Mesendoderm (in vitro differentiated cells): ENCODE data around the gene ARL5B.
A peak's percentile ranks its signal among the peaks of the same experiment; 100 is the strongest.
"Not testable (repeated sequence)": the region's sequence is repeated elsewhere in the genome, so short reads cannot be mapped to it uniquely, and the experiment has no call there.

Experiments used
- DNase-seq: peaks from one replicate; pipeline ENCODE4 v3.0.0; 2013
- H2AK5ac ChIP-seq: 2 replicates; pipeline ENCODE4 v1.6.1; 2013; ENCODE audit warnings: low read length, inconsistent platforms
- H2BK120ac ChIP-seq: 2 replicates; pipeline ENCODE4 v1.6.1; 2013; ENCODE audit warnings: low read depth, mild to moderate bottlenecking, low read length, moderate library complexity, mixed read lengths
- H2BK15ac ChIP-seq: replicated peaks from 2 replicates; pipeline ENCODE4 v1.6.1; 2013; ENCODE audit warnings: low read depth, mild to moderate bottlenecking, moderate library complexity
- H2BK5ac ChIP-seq: 2 replicates; pipeline ENCODE4 v1.6.1; 2013; ENCODE audit warnings: low read length, inconsistent platforms
- H3K18ac ChIP-seq: 2 replicates; pipeline ENCODE4 v1.6.1; 2013; ENCODE audit warnings: mild to moderate bottlenecking, low read length, mixed read lengths
- H3K23ac ChIP-seq: one replicate; pipeline ENCODE4 v1.6.1; 2013; ENCODE audit warnings: low read length
- H3K27ac ChIP-seq: 2 replicates; pipeline ENCODE4 v1.5.1; 2013; ENCODE audit warnings: low read depth, mild to moderate bottlenecking, inconsistent platforms, low read length, moderate library complexity
- H3K27me3 ChIP-seq: 2 replicates; pipeline ENCODE4 v1.6.1; 2013; ENCODE audit warnings: low read length, control low read depth, mild to moderate bottlenecking, inconsistent platforms; ENCODE audit not compliant: insufficient read depth, poor library complexity
- H3K36me3 ChIP-seq: 2 replicates; pipeline ENCODE4 v1.6.1; 2013; ENCODE audit warnings: low read length, inconsistent platforms; ENCODE audit not compliant: control insufficient read depth, insufficient read depth
- H3K4ac ChIP-seq: one replicate; pipeline ENCODE4 v1.6.1; 2013; ENCODE audit warnings: low read depth, mild to moderate bottlenecking, low read length, moderate library complexity
- H3K4me1 ChIP-seq: 2 replicates; pipeline ENCODE4 v1.6.1; 2013; ENCODE audit warnings: low read depth, low read length, inconsistent platforms; ENCODE audit not compliant: control insufficient read depth
- H3K4me2 ChIP-seq: 2 replicates; pipeline ENCODE4 v1.6.1; 2013; ENCODE audit warnings: low read length
- H3K4me3 ChIP-seq: 2 replicates; pipeline ENCODE4 v1.5.1; 2013; ENCODE audit warnings: mild to moderate bottlenecking, low read length
- H3K56ac ChIP-seq: one replicate; pipeline ENCODE4 v1.6.1; 2013; ENCODE audit warnings: low read length
- H3K79me1 ChIP-seq: 2 replicates; pipeline ENCODE4 v1.6.1; 2013; ENCODE audit warnings: low read length, inconsistent platforms
- H3K79me2 ChIP-seq: 2 replicates; pipeline ENCODE4 v1.6.1; 2013; ENCODE audit warnings: mild to moderate bottlenecking, low read length; ENCODE audit not compliant: control insufficient read depth, insufficient read depth
- H3K9ac ChIP-seq: 2 replicates; pipeline ENCODE4 v1.6.1; 2013; ENCODE audit warnings: low read length, inconsistent platforms
- H4K5ac ChIP-seq: one replicate; pipeline ENCODE4 v1.6.1; 2013; ENCODE audit warnings: low read length
- H4K8ac ChIP-seq: one replicate; pipeline ENCODE4 v1.6.1; 2013; ENCODE audit warnings: low read depth, mild to moderate bottlenecking, control low read depth, low read length, moderate library complexity
- WGBS: extraction: QIAGEN DNeasy Blood & Tissue Kit; methylation state at CpG from one replicate; pipeline ENCODE4 v1.1.7; 2013; ENCODE audit warnings: low lambda C conversion rate, missing lambda C conversion rate; ENCODE audit not compliant: insufficient coverage; ENCODE audit errors: extremely low coverage; 5-methylcytosine and 5-hydroxymethylcytosine counted together

The ARL5B gene

GRCh38 chr10:18619016-18619415 lies 40.2 kb upstream of the ARL5B start:
- Histone ChIP-seq H3K27me3 (no peaks in the 10 kb centered on the region), H2BK120ac (no peak overlapping the region), H3K18ac (no peak overlapping the region), H3K79me1 (no peaks in the 10 kb centered on the region), H3K27ac (no peak overlapping the region), H3K36me3 (no peaks in the 10 kb centered on the region), H2BK5ac (no peak overlapping the region), H3K79me2 (no peaks in the 10 kb centered on the region), H3K56ac (no peak overlapping the region), H3K4me2 (no peak overlapping the region), H4K8ac (no peak overlapping the region), H3K4ac (no peak overlapping the region), H3K23ac (no peak overlapping the region), H4K5ac (no peak overlapping the region), H3K4me1 (no peaks in the 10 kb centered on the region), H2AK5ac (no peak overlapping the region), H3K4me3 (no peak overlapping the region), H3K9ac (no peak overlapping the region), H2BK15ac (no peak overlapping the region)
- no peak for DNase-seq
- no CpG with 5 or more reads among the region's 3 CpGs for WGBS

DNA sequence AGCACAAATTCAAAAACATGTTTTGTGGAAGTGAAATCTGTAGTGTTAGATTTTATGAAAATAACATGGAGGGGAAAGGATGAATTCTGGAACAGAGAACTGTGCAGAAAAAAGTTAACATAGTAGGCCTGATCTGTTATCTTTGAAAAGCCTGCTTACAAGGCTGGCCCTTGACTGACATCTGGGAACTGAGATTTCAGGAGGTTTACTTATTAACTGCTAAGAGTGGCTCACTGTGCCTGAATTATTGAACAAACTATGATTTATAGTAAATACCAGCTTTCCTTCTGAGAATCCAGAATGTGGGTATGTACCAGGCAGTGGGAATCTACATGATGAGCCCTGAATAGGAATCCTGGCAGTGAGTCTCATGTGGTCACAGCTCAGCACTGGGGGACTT lies 38.4 kb upstream of the ARL5B start:
- no peak for DNase-seq
- H3K79me2 ChIP-seq, result no peaks in the 10 kb centered on the region
- no peaks in the 10 kb centered on the region for H3K27me3 ChIP-seq
- no peak overlapping the region for H3K23ac ChIP-seq
- H3K9ac ChIP-seq, result no peak overlapping the region
- no peak overlapping the region for H4K8ac ChIP-seq
- no peak overlapping the region for H2BK120ac ChIP-seq
- no peak overlapping the region for H3K4ac ChIP-seq
- H3K4me1 ChIP-seq, result no peaks in the 10 kb centered on the region
- H3K18ac ChIP-seq, result no peak overlapping the region
- no peak overlapping the region for H4K5ac ChIP-seq
- H3K27ac ChIP-seq, result no peak overlapping the region
- H2BK15ac ChIP-seq, result no peak overlapping the region
- no peaks in the 10 kb centered on the region for H3K79me1 ChIP-seq
- no peak overlapping the region for H2AK5ac ChIP-seq
- H3K4me2 ChIP-seq, result no peak overlapping the region
- no peak overlapping the region for H2BK5ac ChIP-seq
- H3K36me3 ChIP-seq, result no peaks in the 10 kb centered on the region
- H3K4me3 ChIP-seq, result no peak overlapping the region
- no peak overlapping the region for H3K56ac ChIP-seq

DNA sequence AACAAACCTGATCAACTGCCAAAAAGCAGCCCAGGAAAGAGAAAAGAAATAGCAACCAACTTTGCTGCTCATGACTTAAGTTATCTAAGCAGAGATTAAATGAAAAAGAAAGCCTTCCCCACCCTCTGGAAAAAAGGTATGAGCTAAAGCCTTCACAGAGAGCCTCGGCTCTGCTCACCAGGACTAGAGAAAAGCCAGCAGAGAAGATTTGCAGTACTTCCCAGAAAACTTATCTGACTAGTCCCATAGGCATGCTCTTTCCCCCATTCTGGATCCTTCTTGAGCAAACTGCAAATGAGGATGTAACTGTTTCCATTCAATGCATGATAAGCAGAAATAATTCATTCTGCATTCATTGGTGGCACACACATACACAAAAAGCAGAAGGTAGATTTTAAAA lies 35.6 kb upstream of the ARL5B start:
- not testable (repeated sequence) for H2AK5ac ChIP-seq, H3K27me3 ChIP-seq, H2BK5ac ChIP-seq, H4K8ac ChIP-seq, H3K9ac ChIP-seq, H3K23ac ChIP-seq, H3K4me1 ChIP-seq, H2BK15ac ChIP-seq, H3K79me2 ChIP-seq, H3K79me1 ChIP-seq, H3K4me3 ChIP-seq, H3K4me2 ChIP-seq, H3K56ac ChIP-seq, H3K36me3 ChIP-seq, H3K4ac ChIP-seq, H2BK120ac ChIP-seq, H4K5ac ChIP-seq
- peak overlapping the region; percentile 63 for H3K27ac ChIP-seq
- DNase-seq, result peak; percentile 70
- WGBS, result no CpG with 5 or more reads among the region's 1 CpG
- peak overlapping the region; percentile 39 for H3K18ac ChIP-seq

DNA sequence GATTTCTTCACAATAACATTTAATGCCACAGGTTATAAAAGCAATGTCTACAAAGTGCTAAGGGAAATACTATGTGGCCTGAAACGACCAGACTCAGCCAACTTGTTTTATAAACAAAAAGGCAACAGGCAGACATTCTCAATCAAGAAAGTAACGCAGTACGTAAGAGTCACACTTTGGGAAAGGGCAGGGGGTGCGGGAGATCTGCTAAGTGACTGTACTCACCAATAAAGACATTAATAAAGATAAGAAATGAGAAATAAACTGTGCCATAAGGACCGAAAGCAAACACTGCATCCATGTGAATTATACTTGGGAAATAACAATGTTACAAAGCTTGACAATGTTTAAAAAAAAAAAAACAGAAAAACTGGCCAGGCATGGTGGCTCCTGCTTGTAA lies 33.3 kb upstream of the ARL5B start:
- H3K23ac ChIP-seq, result no peak overlapping the region
- no peaks in the 10 kb centered on the region for H3K4me1 ChIP-seq
- peak overlapping the region; percentile 74 for H2BK15ac ChIP-seq
- no peak overlapping the region for H2AK5ac ChIP-seq
- H4K8ac ChIP-seq, result no peak overlapping the region
- no peak overlapping the region for H2BK5ac ChIP-seq
- no peak overlapping the region for H2BK120ac ChIP-seq
- WGBS, result no CpG with 5 or more reads among the region's 5 CpGs
- H3K4me3 ChIP-seq, result no peak overlapping the region
- H3K27ac ChIP-seq, result no peak overlapping the region
- H3K79me2 ChIP-seq, result no peaks in the 10 kb centered on the region
- no peak for DNase-seq
- H3K18ac ChIP-seq, result no peak overlapping the region
- no peaks in the 10 kb centered on the region for H3K79me1 ChIP-seq
- no peak overlapping the region for H3K4me2 ChIP-seq
- H3K36me3 ChIP-seq, result no peaks in the 10 kb centered on the region
- no peak overlapping the region for H3K9ac ChIP-seq
- H3K4ac ChIP-seq, result no peak overlapping the region
- H3K56ac ChIP-seq, result no peak overlapping the region
- no peak overlapping the region for H4K5ac ChIP-seq
- no peaks in the 10 kb centered on the region for H3K27me3 ChIP-seq

DNA sequence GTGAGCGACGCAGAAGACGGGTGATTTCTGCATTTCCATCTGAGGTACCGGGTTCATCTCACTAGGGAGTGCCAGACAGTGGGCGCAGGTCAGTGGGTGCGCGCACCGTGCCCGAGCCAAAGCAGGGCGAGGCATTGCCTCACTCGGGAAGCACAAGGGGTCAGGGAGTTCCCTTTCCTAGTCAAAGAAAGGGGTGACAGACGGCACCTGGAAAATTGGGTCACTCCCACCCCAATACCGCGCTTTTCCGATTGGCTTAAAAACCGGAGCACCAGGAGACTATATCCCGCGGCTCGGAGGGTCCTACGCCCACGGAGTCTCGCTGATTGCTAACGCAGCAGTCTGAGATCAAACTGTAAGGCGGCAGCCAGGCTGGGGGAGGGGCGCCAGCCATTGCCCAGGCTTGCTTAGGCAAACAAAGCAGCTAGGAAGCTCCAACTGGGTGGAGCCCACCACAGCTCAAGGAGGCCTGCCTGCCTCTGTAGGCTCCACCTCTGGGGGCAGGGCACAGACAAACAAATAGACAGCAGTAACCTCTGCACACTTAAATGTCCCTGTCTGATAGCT lies 31.7 kb upstream of the ARL5B start:
- not testable (repeated sequence) for H3K18ac ChIP-seq, H2BK120ac ChIP-seq, H3K79me1 ChIP-seq, H2AK5ac ChIP-seq, H3K4ac ChIP-seq, H3K4me1 ChIP-seq, H4K8ac ChIP-seq, H3K79me2 ChIP-seq, H3K27me3 ChIP-seq, H2BK5ac ChIP-seq, H3K23ac ChIP-seq, H4K5ac ChIP-seq, H2BK15ac ChIP-seq, H3K36me3 ChIP-seq, H3K4me3 ChIP-seq
- peak overlapping the region; percentile 78 for H3K56ac ChIP-seq
- DNase-seq, result peak; percentile 85
- H3K27ac ChIP-seq, result peak overlapping the region; percentile 57
- peak overlapping the region; percentile 69 for H3K9ac ChIP-seq
- H3K4me2 ChIP-seq, result peak overlapping the region; percentile 42
- WGBS, result no CpG with 5 or more reads among the region's 25 CpGs

- not testable (repeated sequence) for H4K8ac ChIP-seq, DNase-seq, H3K23ac ChIP-seq, H2BK5ac ChIP-seq, H2BK15ac ChIP-seq, H3K79me1 ChIP-seq, H3K56ac ChIP-seq, H3K27me3 ChIP-seq, H3K4me2 ChIP-seq, H3K4me1 ChIP-seq, H3K79me2 ChIP-seq, H3K4ac ChIP-seq, H3K9ac ChIP-seq, H3K4me3 ChIP-seq, H3K27ac ChIP-seq, H3K36me3 ChIP-seq, H3K18ac ChIP-seq, H4K5ac ChIP-seq, H2AK5ac ChIP-seq, H2BK120ac ChIP-seq
- no CpG with 5 or more reads among the region's 3 CpGs for WGBS
Measured at GRCh38 chr10:18632500-18632899, 26.7 kb upstream of the ARL5B start.
